ENCODE data around the gene RNF8. TPM values are rescaled to one million over a fixed set of nuclear protein-coding genes. Genes with fewer than 3 reads are reported as not detected.

RNF8 gene
- total RNA-seq, 2 experiments from 2014 or later = 4.9 to 5.9 TPM

- DNase-seq (no peak), ATAC-seq (ENCODE audit: poor library complexity) (no peak)
- H3K36me3 Mint-ChIP-seq (ENCODE audit: low read depth) = peaks cover 44% of the 10 kb centered on the region
Measured at GRCh38 chr6:37315157-37315515, 38.6 kb upstream of the RNF8 start.

GRCh38 chr6:37316071-37316470, 37.7 kb upstream of the RNF8 start:
- intact Hi-C loops (cut with DNase I, micrococcal nuclease) = loop anchor here (5.0 to 10.0 kb wide), 2 partner anchors 299 to 301 kb away; no protein-coding TSS in a partner anchor
- H3K4me3 Mint-ChIP-seq = no peak overlapping the region
- Histone ChIP-seq H3K4me3 (ENCODE audit: low read length) (no peak overlapping the region), H3K27me3 (ENCODE audit: control insufficient read depth in 1 of 2, insufficient read depth in 2 of 2, low read length in 2 of 2) (no peaks in the 10 kb centered on the region), H3K27ac (ENCODE audit: low read depth in 1 of 2, low read length in 2 of 2) (no peak overlapping the region), H3K9me3 (ENCODE audit: control insufficient read depth in 1 of 2, insufficient read depth in 1 of 2, low read length in 2 of 2) (no peaks in the 10 kb centered on the region), H3K4me1 (ENCODE audit: insufficient read depth, low read length) (no peaks in the 10 kb centered on the region), H3K36me3 (ENCODE audit: insufficient read depth, low read length) (peaks cover 80% of the 10 kb centered on the region)
- DNase-seq = no peak
- no peak for ATAC-seq (ENCODE audit: poor library complexity)
- ChIA-PET CTCF (no interaction called here), POLR2A (no interaction called here)
- H3K4me1 Mint-ChIP-seq (ENCODE audit: low read depth) = peaks cover 5% of the 10 kb centered on the region
- H3K27ac Mint-ChIP-seq = no peak overlapping the region
- no peaks in the 10 kb centered on the region for H3K27me3 Mint-ChIP-seq
- TF ChIP-seq CTCF (IDR thresholded peaks at IDR 0.05) = no peak
- H3K36me3 Mint-ChIP-seq (ENCODE audit: low read depth) = peaks cover 46% of the 10 kb centered on the region
- H3K9me3 Mint-ChIP-seq = no peaks in the 10 kb centered on the region

More at GRCh38 chr6:37315157-37315515, 38.6 kb upstream of the RNF8 start:
- POLR2A ChIA-PET = no interaction called here
- H3K36me3 ChIP-seq (ENCODE audit: insufficient read depth, low read length) = peaks cover 71% of the 10 kb centered on the region
- no peaks in the 10 kb centered on the region for H3K4me1 ChIP-seq (ENCODE audit: insufficient read depth, low read length)
- Mint-ChIP-seq H3K27ac (no peak overlapping the region), H3K4me1 (ENCODE audit: low read depth) (peaks cover 5% of the 10 kb centered on the region), H3K4me3 (no peak overlapping the region), H3K9me3 (no peaks in the 10 kb centered on the region), H3K27me3 (no peaks in the 10 kb centered on the region)
- TF ChIP-seq CTCF (IDR thresholded peaks at IDR 0.05) = no peak
- no peak overlapping the region for H3K4me3 ChIP-seq (ENCODE audit: low read length)
- H3K27ac ChIP-seq (ENCODE audit: low read depth in 1 of 2, low read length in 2 of 2) = no peak overlapping the region
- H3K27me3 ChIP-seq (ENCODE audit: control insufficient read depth in 1 of 2, insufficient read depth in 2 of 2, low read length in 2 of 2) = no peaks in the 10 kb centered on the region
- CTCF ChIA-PET = interaction anchor here (0.5 to 1.8 kb wide), 5 partner anchors 10 to 297 kb away, joined by 3 to 7 read pairs (median 4); no protein-coding TSS in a partner anchor
- H3K9me3 ChIP-seq (ENCODE audit: control insufficient read depth in 1 of 2, insufficient read depth in 1 of 2, low read length in 2 of 2) = no peaks in the 10 kb centered on the region
- intact Hi-C loops (cut with DNase I, micrococcal nuclease) = loop anchor here (5.0 to 10.0 kb wide), 2 partner anchors 298 to 300 kb away; no protein-coding TSS in a partner anchor

- intact Hi-C loops (cut with DNase I, micrococcal nuclease) = loop anchor here (5.0 to 10.0 kb wide), 2 partner anchors 300 to 303 kb away; no protein-coding TSS in a partner anchor
- H3K27ac ChIP-seq (ENCODE audit: low read depth in 1 of 2, low read length in 2 of 2) = no peak overlapping the region
- no peak overlapping the region for H3K4me3 ChIP-seq (ENCODE audit: low read length)
- H3K9me3 ChIP-seq (ENCODE audit: control insufficient read depth in 1 of 2, insufficient read depth in 1 of 2, low read length in 2 of 2) = no peaks in the 10 kb centered on the region
- H3K27me3 ChIP-seq (ENCODE audit: control insufficient read depth in 1 of 2, insufficient read depth in 2 of 2, low read length in 2 of 2) = no peaks in the 10 kb centered on the region
- ChIA-PET POLR2A (no interaction called here), CTCF (no interaction called here)
- Mint-ChIP-seq H3K27ac (no peak overlapping the region), H3K9me3 (no peaks in the 10 kb centered on the region), H3K27me3 (no peaks in the 10 kb centered on the region), H3K4me3 (no peak overlapping the region), H3K36me3 (ENCODE audit: low read depth) (peaks cover 43% of the 10 kb centered on the region), H3K4me1 (ENCODE audit: low read depth) (peaks cover 5% of the 10 kb centered on the region)
- DNase-seq (no peak), ATAC-seq (ENCODE audit: poor library complexity) (no peak)
- peaks cover 88% of the 10 kb centered on the region for H3K36me3 ChIP-seq (ENCODE audit: insufficient read depth, low read length)
- no peak for TF ChIP-seq CTCF (IDR thresholded peaks at IDR 0.05)
- H3K4me1 ChIP-seq (ENCODE audit: insufficient read depth, low read length) = no peaks in the 10 kb centered on the region
Measured at GRCh38 chr6:37317312-37318038, 36.3 kb upstream of the RNF8 start.
